Parathyroid adenoma (tissue), 2 donors: Measurements from ENCODE around the gene CNIH1.
"Not testable (repeated sequence)": the region's sequence is repeated elsewhere in the genome, so short reads cannot be mapped to it uniquely, and the experiment has no call there.

Experiments used
- H2AFZ ChIP-seq: fragments of 300-600 bp; sonication (generic); one replicate; pipeline ENCODE4 v1.7.0; 2017; ENCODE audit warnings: antibody characterized with exemption, mild to moderate bottlenecking
- H3K27ac ChIP-seq: fragments of 300-600 bp; sonication (generic); one replicate; pipeline ENCODE4 v1.7.0; 2017
- H3K27me3 ChIP-seq: fragments of 300-600 bp; sonication (generic); one replicate; pipeline ENCODE4 v1.7.0; 2017; ENCODE audit warnings: low read length; ENCODE audit not compliant: control insufficient read depth, insufficient read depth
- H3K36me3 ChIP-seq: fragments of 300-600 bp; sonication (generic); one replicate; pipeline ENCODE4 v1.7.0; 2017; ENCODE audit warnings: low read length; ENCODE audit not compliant: control insufficient read depth, insufficient read depth
- H3K4me1 ChIP-seq: fragments of 300-600 bp; sonication (generic); one replicate; pipeline ENCODE4 v1.7.0; 2017; ENCODE audit warnings: control low read depth
- H3K4me2 ChIP-seq: fragments of 300-600 bp; sonication (generic); one replicate; pipeline ENCODE4 v1.7.0; 2017; ENCODE audit warnings: low read length
- H3K4me3 ChIP-seq: fragments of 300-600 bp; sonication (generic); one replicate; pipeline ENCODE4 v1.7.0; 2017; ENCODE audit warnings: low read depth, low read length
- H3K79me2 ChIP-seq: fragments of 300-600 bp; sonication (generic); one replicate; pipeline ENCODE4 v1.7.0; 2017; ENCODE audit warnings: control low read depth
- H3K9ac ChIP-seq: fragments of 300-600 bp; sonication (generic); one replicate; pipeline ENCODE4 v1.7.0; 2017; ENCODE audit warnings: mild to moderate bottlenecking
- H3K9me3 ChIP-seq: fragments of 300-600 bp; sonication (generic); one replicate; pipeline ENCODE4 v1.7.0; 2017; ENCODE audit warnings: low read length; ENCODE audit not compliant: control insufficient read depth
- TF ChIP-seq, protein P1 (sequence below): fragments of 300-600 bp; sonication (generic); IDR thresholded peaks from one replicate; pipeline ENCODE4 v1.7.0; 2017; ENCODE audit warnings: antibody characterized with exemption, mild to moderate bottlenecking
- donor health status: primary hyperparathyroidism.

The CNIH1 gene

DNA sequence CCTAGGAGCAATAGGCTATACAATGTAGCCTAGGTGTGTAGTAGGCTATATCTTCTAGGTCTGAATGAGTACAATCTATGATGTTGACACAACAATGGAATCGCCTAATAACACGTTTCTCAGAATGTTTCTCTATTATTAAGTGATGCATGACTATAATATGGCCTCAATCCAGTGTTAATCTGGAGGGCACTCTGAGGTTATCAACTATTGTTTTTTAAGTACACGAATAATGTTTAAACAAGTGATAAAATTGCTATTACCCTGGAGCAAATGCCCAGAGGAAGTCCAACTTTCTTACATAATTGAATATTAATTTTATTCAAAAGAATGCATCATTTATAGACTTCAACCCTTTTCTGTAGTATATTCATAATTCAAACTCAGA, 16.4 kb upstream of the CNIH1 start:
- no peaks in the 10 kb centered on the region for H3K27me3 ChIP-seq
- H2AFZ ChIP-seq, result no peak overlapping the region
- no peaks in the 10 kb centered on the region for H3K36me3 ChIP-seq
- H3K79me2 ChIP-seq, result no peaks in the 10 kb centered on the region
- no peaks in the 10 kb centered on the region for H3K9me3 ChIP-seq
- no peak overlapping the region for H3K9ac ChIP-seq
- H3K4me2 ChIP-seq, result no peak overlapping the region
- TF ChIP-seq, protein P1, sequence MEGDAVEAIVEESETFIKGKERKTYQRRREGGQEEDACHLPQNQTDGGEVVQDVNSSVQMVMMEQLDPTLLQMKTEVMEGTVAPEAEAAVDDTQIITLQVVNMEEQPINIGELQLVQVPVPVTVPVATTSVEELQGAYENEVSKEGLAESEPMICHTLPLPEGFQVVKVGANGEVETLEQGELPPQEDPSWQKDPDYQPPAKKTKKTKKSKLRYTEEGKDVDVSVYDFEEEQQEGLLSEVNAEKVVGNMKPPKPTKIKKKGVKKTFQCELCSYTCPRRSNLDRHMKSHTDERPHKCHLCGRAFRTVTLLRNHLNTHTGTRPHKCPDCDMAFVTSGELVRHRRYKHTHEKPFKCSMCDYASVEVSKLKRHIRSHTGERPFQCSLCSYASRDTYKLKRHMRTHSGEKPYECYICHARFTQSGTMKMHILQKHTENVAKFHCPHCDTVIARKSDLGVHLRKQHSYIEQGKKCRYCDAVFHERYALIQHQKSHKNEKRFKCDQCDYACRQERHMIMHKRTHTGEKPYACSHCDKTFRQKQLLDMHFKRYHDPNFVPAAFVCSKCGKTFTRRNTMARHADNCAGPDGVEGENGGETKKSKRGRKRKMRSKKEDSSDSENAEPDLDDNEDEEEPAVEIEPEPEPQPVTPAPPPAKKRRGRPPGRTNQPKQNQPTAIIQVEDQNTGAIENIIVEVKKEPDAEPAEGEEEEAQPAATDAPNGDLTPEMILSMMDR, result no peak
- no peak overlapping the region for H3K4me3 ChIP-seq
- H3K27ac ChIP-seq, result no peak overlapping the region
- H3K4me1 ChIP-seq, result no peaks in the 10 kb centered on the region

DNA sequence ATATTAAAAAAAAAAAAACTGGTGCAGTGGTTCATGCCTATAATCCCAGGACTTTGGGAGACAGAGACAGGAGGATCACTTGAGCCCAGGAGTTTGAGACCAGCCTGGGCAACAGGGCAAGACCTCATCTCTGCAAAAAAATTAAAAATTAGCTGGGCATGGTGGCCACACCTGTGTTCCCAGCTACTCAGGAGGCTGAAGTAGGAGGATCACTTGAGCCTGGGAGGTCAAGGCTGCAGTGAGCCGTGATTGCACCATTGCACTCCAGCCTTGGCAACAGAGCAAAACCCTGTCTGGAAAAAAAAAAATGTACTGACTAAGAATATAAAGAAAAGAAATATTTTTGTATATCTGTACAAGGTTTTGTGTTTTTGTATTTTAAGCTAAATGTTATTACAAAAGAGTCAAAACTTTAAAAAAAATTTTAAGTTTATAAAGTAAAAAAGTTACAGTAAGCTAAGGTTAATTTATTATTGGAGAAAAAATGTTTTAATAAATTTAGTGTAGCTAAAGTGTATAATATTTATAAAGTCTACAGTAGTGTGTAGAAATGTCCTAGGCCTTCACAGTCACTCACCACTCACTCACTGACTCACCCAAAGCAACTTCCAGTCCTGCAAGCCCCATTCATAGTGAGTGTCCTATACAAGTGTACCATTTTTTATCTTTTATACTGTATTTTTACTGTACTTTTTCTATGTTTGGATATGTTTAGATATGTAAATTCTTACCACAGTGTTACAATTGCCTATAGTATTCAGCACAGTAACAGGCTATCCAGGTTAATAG, 15.8 kb upstream of the CNIH1 start:
- H2AFZ ChIP-seq, result not testable (repeated sequence)

DNA sequence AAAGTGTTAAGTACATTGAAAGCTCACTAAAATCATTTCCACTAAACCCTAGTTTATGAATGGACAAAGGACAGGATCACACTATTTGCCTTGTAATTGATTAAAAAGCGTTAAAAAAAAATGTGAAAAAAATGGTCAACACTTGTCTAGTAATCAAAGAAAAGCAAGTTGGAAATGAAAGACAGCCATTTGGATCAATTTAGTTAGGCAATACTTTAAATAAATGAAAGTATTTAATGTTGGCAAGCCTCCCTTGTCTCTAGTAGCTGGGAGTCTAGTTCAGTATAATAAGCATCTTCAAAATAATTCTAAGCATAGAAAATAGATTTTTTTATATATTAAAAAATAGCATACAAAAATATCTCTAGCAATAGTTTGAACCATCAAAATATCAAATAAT, 14.2 kb upstream of the CNIH1 start:
- no peaks in the 10 kb centered on the region for H3K79me2 ChIP-seq
- H3K4me3 ChIP-seq, result no peak overlapping the region
- no peak overlapping the region for H3K27ac ChIP-seq
- no peaks in the 10 kb centered on the region for H3K36me3 ChIP-seq
- H3K4me1 ChIP-seq, result no peaks in the 10 kb centered on the region
- H3K4me2 ChIP-seq, result no peak overlapping the region
- no peaks in the 10 kb centered on the region for H3K27me3 ChIP-seq
- H2AFZ ChIP-seq, result no peak overlapping the region
- TF ChIP-seq, protein P1, result no peak
- no peaks in the 10 kb centered on the region for H3K9me3 ChIP-seq
- H3K9ac ChIP-seq, result peak overlapping the region; percentile 44

More for the DNA sequence above, 15.8 kb upstream of the CNIH1 start:
- not testable (repeated sequence) for H3K4me2 ChIP-seq, H3K4me3 ChIP-seq, H3K36me3 ChIP-seq, H3K4me1 ChIP-seq, H3K27ac ChIP-seq, H3K9me3 ChIP-seq, H3K27me3 ChIP-seq, H3K79me2 ChIP-seq, H3K9ac ChIP-seq

DNA sequence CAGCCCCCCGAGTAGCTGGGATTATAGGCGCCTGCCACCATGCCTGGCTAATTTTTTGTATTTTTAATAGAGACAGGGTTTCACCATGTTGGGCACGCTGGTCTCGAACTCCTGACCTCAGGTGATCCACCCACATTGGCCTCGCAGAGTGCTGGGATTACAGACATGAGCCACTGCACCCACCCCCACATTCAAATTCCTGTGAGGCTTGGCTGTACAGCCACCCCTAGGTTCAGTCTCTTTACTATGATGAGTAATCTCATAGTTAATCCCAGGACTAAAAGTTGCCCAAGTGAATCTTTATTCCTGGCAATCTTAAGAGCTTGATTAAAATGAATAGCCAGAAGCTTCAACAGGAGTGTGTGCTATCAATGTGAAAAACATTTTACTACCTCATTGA, 12.8 kb upstream of the CNIH1 start:
- H3K27me3 ChIP-seq, H3K9me3 ChIP-seq, H3K4me2 ChIP-seq, H3K4me1 ChIP-seq, H3K79me2 ChIP-seq, H3K27ac ChIP-seq, H3K4me3 ChIP-seq, H3K9ac ChIP-seq, H2AFZ ChIP-seq, H3K36me3 ChIP-seq: not testable (repeated sequence)

DNA sequence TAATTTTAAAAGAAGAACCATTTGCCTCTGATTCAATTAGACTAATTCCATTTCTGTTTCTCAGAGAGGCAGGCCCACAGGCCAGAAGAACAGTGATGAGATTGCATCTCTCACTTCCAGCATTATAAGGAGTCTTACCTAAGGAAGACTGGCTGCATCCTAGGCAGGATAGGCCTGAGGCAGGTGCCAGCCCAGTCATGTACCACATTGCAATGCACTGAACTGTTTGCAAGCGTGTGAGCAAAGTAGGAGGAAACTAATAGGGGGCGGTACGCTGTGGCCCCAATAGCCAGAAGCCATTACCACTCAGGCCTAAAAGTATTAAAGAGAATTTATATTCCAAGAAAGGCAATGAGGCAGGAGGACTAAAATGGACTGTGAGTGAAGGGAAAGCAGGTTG, 12.1 kb upstream of the CNIH1 start:
- H3K27me3 ChIP-seq, result no peaks in the 10 kb centered on the region
- no peak overlapping the region for H3K9ac ChIP-seq
- H2AFZ ChIP-seq, result no peak overlapping the region
- H3K4me1 ChIP-seq, result no peaks in the 10 kb centered on the region
- no peaks in the 10 kb centered on the region for H3K36me3 ChIP-seq
- no peaks in the 10 kb centered on the region for H3K9me3 ChIP-seq
- H3K4me2 ChIP-seq, result no peak overlapping the region
- TF ChIP-seq, protein P1, result no peak
- no peaks in the 10 kb centered on the region for H3K79me2 ChIP-seq
- H3K4me3 ChIP-seq, result no peak overlapping the region
- no peak overlapping the region for H3K27ac ChIP-seq

DNA sequence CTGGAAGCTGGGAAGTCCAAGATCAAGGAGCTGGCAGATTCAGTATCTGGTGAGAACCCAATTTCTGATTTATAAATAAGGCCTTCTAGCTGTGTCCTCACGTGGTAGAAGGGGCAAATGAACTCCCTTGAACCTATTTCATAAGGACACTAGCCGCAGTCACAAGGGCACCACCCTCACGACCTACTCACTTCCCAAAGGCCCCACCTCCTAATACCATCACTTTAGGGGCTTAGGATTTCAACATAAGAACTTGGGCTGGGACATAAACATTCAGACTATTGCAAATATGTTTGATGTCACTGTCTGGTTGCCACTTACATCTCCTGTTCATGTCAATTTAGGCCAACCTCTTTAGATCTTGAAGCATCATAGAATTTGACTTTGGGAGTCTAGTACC, 10.8 kb upstream of the CNIH1 start:
- Histone ChIP-seq H3K27ac (no peak overlapping the region), H2AFZ (no peak overlapping the region), H3K27me3 (no peaks in the 10 kb centered on the region), H3K36me3 (no peaks in the 10 kb centered on the region), H3K9me3 (no peaks in the 10 kb centered on the region), H3K4me2 (no peak overlapping the region), H3K9ac (no peak overlapping the region), H3K4me1 (no peaks in the 10 kb centered on the region), H3K79me2 (no peaks in the 10 kb centered on the region), H3K4me3 (no peak overlapping the region)
- TF ChIP-seq, protein P1, result no peak
